HL-60 (cell line): Measurements from ENCODE around the gene TENM3.

Source experiments
- DNase-seq, 2 experiments: peaks; one replicate each; pipeline ENCODE4 v3.0.0-alpha.2; 2010 to 2020; ENCODE audit warnings: low read depth in 1 of 2, low spot score in 1 of 2
- H3K27ac ChIP-seq: fragments of 250-450 bp; sonication (Bioruptor Pico); replicated peaks from 2 replicates; pipeline ENCODE4 v1.5.1; 2020; ENCODE audit warnings: mild to moderate bottlenecking, moderate library complexity
- H3K27me3 ChIP-seq: fragments of 250-450 bp; sonication (Bioruptor Pico); 2 replicates; pipeline ENCODE4 v1.5.1; 2021; ENCODE audit warnings: mild to moderate bottlenecking, moderate library complexity; ENCODE audit not compliant: insufficient read depth, poor library complexity, severe bottlenecking
- H3K4me3 ChIP-seq: replicated peaks from 2 replicates; pipeline ENCODE4 v1.5.1; 2011; ENCODE audit warnings: mild to moderate bottlenecking, control low read depth, low read length; ENCODE audit not compliant: insufficient read depth
- CTCF ChIP-seq: IDR thresholded peaks from one replicate; pipeline ENCODE4 v1.5.1; 2011; ENCODE audit warnings: low read length, control low read depth, inconsistent platforms; ENCODE audit not compliant: insufficient read depth
- GABPA ChIP-seq: IDR thresholded peaks from 2 replicates; pipeline ENCODE4 v1.6.1; 2012; ENCODE audit warnings: low read depth
- POLR2AphosphoS5 ChIP-seq: IDR thresholded peaks from 2 replicates; pipeline ENCODE4 v1.6.1; 2012; ENCODE audit warnings: low read depth
- SPI1 ChIP-seq: IDR thresholded peaks from 2 replicates; pipeline ENCODE4 v1.6.1; 2012; ENCODE audit warnings: low read depth, mild to moderate bottlenecking, borderline replicate concordance
- TF ChIP-seq, protein P1 (sequence below): IDR thresholded peaks from 2 replicates; pipeline ENCODE4 v1.6.1; 2012; ENCODE audit warnings: low read depth; ENCODE audit not compliant: insufficient replicate concordance

Gene TENM3

DNA sequence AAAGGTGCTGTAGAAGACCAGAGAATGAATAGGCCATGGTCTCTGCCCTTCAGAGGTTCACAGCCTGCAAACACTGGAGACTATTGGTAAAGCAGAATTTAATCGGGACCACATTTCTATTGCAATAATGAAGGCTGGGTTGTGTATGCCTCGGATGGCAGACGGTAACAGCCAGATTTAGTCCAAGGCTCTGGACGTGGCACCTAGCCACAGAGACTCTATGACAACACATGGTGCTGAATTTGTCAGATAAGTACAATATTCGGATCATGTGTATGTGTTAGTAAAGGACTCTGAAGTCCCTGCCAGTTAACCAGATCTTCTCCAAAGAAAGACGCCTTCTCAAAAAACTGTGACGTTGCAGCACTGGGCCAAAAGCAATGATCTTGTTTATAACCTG is 545.0 kb downstream of the TENM3 start:
- no peak overlapping the region for H3K4me3 ChIP-seq
- no peak overlapping the region for H3K27ac ChIP-seq
- no peak for TF ChIP-seq POLR2AphosphoS5
- no peak for TF ChIP-seq CTCF
- no peak for TF ChIP-seq GABPA
- no peak for TF ChIP-seq SPI1
- TF ChIP-seq, protein P1, sequence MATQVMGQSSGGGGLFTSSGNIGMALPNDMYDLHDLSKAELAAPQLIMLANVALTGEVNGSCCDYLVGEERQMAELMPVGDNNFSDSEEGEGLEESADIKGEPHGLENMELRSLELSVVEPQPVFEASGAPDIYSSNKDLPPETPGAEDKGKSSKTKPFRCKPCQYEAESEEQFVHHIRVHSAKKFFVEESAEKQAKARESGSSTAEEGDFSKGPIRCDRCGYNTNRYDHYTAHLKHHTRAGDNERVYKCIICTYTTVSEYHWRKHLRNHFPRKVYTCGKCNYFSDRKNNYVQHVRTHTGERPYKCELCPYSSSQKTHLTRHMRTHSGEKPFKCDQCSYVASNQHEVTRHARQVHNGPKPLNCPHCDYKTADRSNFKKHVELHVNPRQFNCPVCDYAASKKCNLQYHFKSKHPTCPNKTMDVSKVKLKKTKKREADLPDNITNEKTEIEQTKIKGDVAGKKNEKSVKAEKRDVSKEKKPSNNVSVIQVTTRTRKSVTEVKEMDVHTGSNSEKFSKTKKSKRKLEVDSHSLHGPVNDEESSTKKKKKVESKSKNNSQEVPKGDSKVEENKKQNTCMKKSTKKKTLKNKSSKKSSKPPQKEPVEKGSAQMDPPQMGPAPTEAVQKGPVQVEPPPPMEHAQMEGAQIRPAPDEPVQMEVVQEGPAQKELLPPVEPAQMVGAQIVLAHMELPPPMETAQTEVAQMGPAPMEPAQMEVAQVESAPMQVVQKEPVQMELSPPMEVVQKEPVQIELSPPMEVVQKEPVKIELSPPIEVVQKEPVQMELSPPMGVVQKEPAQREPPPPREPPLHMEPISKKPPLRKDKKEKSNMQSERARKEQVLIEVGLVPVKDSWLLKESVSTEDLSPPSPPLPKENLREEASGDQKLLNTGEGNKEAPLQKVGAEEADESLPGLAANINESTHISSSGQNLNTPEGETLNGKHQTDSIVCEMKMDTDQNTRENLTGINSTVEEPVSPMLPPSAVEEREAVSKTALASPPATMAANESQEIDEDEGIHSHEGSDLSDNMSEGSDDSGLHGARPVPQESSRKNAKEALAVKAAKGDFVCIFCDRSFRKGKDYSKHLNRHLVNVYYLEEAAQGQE, result no peak
- no peaks in the 10 kb centered on the region for H3K27me3 ChIP-seq
- no peak for DNase-seq

DNA sequence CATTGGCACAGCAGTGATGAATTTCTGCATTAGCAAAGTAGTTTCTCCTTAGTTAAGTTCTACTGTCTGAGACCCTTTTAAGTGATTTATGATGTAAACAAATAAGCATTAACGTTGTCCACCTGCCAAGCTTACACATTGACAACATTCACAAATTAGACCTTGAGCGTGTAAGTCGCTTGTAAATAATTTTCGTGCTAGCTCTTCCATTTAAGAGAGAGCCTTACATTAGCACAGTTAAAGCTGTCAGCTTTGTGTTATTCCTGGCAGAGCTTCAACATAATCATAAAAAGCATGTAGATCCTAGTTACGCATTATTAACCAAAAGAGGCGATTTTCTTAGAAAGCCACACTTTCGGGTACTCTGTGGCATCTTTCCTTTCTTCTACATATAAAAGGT is 546.3 kb downstream of the TENM3 start:
- Histone ChIP-seq H3K27ac (no peak overlapping the region), H3K27me3 (no peaks in the 10 kb centered on the region), H3K4me3 (no peak overlapping the region)
- no peak for TF ChIP-seq POLR2AphosphoS5
- no peak for TF ChIP-seq SPI1
- TF ChIP-seq, protein P1, result no peak
- TF ChIP-seq CTCF, result no peak
- TF ChIP-seq GABPA, result no peak
- no peak for DNase-seq

DNA sequence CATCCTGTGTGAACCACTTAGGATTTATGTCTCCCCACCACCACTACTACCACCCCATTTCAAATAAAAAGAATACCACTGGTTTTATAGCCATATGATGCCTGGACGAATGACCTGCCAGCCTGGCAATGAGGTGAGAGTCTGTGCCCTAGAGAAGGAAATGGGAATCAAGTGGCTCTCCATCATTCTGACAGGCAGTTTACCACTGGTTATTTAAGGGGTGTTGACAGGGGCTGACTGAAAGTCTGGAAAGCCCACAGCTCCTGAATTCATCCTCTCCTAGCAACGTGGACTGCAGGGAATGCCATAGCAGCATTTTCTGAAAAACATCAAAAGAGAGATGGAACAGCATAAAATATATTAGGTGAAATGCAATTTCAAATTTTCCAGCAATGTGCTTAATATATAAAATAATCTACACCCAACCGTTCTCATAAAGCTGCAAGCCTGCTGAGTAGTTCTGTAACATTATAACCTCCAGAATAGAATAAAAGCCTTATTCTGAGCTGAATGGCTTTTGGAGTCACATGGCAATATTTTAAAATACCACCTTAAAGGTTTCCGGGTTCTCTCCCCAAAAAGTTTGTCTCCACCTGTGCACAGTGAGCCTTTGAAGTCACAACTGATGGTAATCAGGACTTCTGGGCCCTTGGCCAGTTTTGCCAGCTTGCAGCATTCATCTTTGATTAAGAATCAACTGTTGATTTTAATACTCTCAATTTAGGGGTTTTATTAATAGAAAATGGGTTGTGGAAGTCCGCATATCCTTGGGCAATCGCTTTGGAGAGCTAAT is 552.4 kb downstream of the TENM3 start:
- no peak overlapping the region for H3K4me3 ChIP-seq
- no peaks in the 10 kb centered on the region for H3K27me3 ChIP-seq
- H3K27ac ChIP-seq, result no peak overlapping the region
- DNase-seq, result no peak
- no peak for TF ChIP-seq GABPA
- TF ChIP-seq SPI1, result no peak
- TF ChIP-seq POLR2AphosphoS5, result no peak

DNA sequence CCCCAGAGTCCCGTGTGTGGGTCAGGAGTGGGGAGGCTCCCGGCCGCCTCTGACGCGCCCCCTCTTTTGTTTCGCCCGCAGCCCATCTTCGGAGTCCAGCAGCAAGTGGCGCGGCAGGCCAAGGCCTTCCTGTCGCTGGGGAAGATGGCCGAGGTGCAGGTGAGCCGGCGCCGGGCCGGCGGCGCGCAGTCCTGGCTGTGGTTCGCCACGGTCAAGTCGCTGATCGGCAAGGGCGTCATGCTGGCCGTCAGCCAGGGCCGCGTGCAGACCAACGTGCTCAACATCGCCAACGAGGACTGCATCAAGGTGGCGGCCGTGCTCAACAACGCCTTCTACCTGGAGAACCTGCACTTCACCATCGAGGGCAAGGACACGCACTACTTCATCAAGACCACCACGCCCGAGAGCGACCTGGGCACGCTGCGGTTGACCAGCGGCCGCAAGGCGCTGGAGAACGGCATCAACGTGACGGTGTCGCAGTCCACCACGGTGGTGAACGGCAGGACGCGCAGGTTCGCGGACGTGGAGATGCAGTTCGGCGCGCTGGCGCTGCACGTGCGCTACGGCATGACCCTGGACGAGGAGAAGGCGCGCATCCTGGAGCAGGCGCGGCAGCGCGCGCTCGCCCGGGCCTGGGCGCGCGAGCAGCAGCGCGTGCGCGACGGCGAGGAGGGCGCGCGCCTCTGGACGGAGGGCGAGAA is 556.5 kb downstream of the TENM3 start:
- Histone ChIP-seq H3K27ac (no peak overlapping the region), H3K4me3 (no peak overlapping the region), H3K27me3 (no peaks in the 10 kb centered on the region)
- DNase-seq, result no peak
- no peak for TF ChIP-seq GABPA
- no peak for TF ChIP-seq SPI1
